ENCODE data around the gene RPAP2.
"Not testable (repeated sequence)": the region's sequence is repeated elsewhere in the genome, so short reads cannot be mapped to it uniquely, and the experiment has no call there.

The RPAP2 gene

DNA sequence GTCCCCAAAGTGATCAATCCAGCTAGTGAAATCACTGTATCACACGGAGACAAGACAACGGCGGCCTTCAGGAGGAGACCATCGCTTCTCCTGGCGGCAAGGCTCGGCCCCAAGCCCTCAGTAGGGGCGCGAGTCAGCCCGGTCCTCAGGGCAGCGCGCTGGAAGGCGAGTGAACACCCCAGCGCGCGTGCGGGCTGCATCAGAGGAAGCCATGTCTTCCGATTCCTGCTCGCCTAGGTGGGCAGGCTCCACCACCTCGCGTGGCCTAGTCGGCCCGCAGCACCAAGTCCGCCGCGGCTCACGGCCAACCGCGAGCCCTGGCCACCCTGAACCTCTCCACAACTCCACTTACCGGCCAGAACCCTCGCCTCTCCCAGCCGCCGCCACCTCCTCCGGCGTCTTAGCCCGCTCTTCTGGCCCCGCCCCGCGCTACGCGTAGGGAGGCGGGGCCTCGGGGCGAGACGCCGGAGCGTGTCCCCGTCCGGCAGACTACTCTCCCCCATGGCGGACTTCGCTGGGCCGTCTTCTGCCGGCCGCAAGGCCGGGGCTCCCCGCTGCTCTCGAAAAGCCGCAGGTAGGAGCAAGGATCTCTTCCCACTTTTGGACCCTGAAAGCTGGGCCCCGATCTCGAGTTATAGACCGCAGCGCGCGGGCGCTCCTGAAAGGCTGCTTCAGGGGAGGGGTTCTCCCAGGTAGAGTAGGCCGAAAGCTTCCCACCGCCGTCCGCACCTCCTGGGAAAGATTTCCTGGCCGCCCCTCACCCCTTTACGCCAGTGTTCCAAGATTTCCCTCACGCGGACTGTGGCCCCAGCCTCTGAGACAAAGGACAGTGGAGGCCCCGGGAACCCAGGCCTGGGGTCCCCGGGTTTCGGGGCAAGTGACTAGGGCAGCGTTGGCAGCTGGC, at the start of gene RPAP2, which contains the start of gene GLMN:
Gene RPAP2, plus strand, starts transcription at position 487 of the 904 bp plus-strand sequence. Its CDS starts 15 bp downstream, at position 502.
Gene GLMN, minus strand, starts transcription at position 415 of the 904 bp plus-strand sequence. CDS start 988 bp downstream, outside the sequence.
- peak; percentile 83 to 88 for DNase-seq

DNA sequence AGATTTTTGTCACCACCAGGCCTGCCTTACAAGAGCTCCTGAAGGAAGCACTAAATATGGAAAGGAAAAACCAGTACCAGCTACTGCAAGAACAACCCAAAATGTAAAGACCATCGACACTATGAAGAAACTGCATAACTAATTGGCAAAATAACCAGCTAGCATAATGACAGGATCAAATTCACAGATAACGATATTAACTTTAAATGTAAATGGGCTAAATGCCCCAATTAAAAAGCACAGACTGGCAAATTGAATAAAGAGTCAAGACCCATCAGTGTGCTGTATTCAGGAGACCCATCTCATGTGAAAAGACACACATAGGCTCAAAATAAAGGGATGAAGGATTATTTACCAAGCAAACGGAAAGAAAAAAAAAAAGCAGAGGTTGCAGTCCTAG, 44.1 kb upstream of the RPAP2 start:
- not testable (repeated sequence) for DNase-seq

DNA sequence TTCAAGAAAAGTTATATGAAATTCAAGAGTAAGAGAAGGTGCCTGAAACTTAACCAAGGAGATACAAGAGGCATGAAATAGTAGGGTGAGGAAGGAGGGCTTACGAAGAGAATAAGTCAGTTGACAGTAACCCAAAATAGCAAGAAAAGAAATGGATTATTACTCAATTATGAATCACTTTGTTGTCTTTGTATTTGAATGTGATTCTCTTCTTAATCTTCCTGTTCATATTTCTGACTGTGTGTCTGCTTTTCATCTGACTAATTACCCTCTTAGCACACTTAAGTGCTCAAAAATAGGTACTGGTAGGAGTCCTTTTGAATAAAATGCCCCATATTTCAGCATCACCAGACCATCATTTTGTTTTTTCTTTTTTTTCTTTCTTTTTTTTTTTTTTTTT, 39.5 kb upstream of the RPAP2 start:
- DNase-seq, result no peak

DNA sequence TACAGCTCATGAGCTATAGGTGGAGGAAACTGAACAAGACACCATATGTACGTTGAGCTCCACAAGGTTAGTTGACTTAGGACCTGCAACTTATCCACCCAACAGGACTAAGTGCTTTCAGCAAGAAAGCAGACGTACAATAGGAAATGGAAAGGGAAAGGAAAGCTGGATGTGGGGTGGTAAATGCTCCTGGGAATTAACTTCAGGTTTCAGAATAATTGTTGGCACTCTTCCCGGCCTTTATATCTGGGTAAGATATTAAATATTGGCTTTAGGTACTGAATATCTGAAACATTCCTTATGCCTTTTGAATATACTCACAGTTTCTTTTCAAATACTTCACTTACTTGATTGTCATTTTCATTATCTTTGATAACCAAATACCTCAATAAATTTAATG, 36.3 kb upstream of the RPAP2 start:
- no peak for DNase-seq

DNA sequence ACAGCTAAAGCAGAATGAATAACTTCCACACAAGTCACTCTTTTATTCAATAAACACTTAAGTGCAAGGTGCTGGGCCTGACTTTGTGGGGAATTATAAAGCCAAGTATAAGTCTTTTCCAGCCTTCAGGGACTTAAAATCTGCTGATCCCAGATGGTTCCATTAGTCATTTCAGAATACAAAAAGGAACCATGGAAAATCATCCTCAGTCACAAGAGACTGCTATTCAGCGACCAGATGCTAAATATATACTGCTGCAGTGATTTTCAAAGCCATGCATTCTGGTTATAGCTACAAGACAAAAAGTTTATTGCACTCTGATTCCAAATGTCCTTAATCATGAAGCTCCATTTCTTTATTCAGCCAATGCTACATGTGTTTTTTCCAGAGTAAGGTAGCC, 25.8 kb upstream of the RPAP2 start:
- no peak for DNase-seq

DNA sequence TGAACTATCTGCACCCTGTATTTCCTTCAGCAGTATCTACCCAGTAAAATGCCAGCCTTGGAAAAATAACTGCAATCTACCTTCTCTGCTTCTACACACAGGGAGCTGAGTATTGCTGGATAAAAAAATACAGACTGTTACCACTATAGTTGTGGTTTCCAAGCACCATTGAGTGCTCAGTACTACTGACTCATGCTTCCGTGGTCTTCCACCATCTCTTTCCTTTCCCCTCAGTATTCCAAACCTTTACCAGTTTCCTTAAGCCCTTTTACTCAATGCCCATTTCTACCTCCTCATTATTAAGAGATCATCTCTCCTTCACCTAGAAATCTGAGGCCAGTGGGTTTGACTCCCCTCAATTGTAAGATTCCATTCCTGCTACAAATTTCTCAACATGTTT, 23.9 kb upstream of the RPAP2 start:
- no peak for DNase-seq

DNA sequence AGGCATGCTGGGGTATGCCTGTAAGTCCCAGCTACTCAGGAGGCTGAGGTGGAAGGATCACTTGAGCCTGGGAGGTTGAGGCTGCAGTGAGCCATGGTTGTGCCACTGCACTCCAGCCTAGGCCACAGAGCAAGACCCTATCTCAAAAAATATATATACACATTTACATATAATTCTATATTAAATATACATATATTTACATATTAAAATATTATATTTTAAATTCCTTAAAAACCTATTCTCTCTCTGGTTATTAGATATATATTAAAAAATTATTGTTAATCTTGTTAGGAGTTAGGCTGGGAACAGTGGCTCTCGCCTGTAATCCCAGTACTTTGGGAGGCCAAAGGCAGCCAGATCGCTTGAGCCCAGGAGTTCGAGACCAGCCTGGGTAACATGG, 22.8 kb upstream of the RPAP2 start:
- no peak for DNase-seq

DNA sequence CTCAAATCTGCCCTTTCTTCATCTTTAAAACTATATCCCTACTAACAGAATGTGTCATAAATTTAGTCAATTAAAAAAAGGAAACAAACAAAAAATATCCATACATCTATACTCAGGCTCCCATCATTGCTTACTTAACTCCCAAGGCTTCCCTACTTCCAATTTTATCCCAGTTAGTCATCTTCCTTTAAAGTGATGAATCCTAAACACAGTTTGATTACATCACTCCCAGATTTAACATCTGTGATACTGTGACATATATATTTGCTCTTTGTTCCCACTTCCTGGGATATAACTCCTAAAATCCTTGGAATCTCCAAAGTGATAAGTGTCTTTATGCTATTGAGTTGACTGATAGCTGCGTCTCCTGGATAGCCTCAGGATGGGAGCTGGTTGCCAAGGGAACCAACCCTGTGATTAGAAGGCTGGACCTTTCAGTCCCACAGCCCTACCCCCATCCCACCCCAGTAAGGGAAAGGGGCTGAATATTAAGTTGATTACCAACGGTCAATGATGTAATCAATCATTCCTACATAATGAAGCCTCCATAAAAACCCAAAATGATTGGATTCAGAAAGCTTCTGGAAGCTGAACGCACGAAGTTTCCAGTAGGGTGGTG, 21.6 kb upstream of the RPAP2 start:
- DNase-seq, result no peak

DNA sequence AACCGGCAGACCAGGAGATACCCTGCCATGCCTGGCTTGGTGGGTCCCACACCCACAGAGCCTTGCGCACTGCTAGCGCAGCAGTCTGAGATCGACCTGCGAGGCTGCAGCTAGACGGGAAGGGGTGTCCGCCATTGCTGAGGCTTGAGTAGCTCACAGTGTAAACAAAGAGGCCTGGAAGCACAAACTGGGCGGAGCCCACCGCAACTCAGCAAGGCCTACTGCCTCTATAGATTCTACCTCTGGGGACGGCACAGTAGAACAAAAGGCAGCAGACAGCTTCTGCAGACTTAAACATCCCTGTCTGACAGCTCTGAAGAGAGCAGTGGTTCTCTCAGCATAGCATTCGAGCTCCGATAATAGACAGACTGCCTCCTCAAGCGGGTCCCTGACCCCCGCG, 19.1 kb upstream of the RPAP2 start:
- not testable (repeated sequence) for DNase-seq

DNA sequence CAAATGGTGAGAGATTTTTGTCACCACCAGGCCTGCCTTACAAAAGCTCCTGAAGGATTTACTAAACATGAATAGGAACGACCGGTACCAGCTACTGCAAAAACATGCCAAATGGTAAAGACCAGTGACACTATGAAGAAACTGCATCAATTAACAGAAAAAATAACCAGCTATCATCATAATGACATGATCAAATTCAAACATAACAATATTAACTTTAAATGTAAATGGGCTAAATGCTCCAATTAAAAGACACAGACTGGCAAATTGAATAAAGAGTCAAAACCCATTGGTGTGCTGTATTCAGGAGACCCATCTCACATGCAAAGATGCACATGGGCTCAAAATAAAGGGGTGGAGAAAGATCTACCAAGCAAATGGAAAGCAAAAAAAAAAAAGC, 17.4 kb upstream of the RPAP2 start:
- DNase-seq, result not testable (repeated sequence)

DNA sequence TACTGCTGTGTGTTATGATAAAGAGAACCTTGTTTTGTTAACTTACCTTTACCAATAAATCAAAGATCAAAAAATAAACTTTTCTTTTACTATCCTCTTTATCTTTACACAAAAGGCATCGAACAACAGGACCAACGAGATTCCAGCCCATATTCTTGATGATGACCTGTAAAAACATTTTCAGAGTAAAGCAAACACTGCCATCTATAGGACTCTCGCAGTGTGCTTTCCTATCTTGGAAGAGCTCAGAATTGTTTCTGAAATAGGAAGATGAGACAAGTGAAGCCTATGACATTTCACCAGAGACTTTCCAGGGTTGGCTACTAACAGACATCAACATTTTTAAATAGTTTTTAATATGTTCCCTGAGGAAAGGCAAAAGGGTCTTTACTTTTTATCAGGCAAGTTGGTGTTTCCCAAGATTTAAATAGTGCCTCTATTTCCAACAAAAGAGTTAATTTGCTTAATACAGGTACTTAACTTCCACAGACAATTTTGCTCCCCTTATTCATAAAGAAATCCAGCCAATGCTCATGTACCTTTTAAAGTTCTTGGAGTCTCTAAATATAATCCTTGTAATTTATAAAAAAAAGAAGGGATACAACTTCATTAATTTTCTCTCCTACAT, 7.4 kb upstream of the RPAP2 start:
- DNase-seq, result peak; percentile 12 to 43

DNA sequence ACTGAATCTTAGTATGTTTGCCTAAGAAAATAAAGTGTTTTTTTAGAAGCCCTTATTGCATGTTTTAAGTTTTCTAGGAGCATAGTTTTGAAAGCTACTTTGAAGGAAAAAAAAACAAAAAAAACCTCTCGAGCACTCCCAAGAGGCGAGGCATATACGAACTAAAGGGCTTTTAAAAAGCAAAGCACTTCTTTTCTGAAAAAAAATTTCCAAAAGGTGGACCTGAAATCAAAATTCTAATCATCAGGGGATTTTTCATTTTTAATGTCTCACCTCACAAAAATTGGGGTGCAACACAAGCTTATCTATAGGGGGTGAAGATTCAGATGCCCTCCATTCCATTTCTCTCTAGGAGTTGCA, 666 bp upstream of the RPAP2 start:
- no peak for DNase-seq

DNA sequence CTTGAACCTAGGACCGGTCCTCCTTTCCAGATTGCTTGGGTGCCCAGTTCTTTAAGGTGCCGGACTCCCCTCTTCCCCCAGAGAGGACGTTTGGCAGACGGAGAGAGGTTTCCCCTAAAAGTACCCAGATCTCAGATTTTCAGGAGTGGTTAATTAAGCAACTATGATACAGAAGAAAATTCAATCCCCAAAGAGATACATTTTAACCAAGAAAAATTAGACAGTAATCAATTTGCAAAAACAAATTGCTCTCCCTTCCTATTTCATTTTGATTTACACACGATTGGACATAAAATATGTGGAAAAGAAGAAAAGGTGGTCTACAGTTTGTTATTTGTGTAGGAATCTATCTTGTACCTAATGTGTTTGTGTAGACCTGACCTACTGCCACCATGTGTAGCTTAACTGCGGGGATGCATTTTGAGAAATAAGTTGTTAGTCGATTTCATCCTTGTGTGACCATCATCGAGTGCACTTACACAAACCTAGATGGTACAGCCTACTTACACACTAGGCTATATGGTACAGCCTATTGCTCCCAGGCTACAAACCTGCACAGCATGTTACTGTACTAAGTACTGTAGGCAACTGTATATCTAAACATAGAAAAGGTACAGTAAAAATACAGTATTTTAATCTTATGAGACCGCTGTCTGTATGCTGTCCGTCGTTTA, 755 bp downstream of the RPAP2 start:
- no peak for DNase-seq

DNA sequence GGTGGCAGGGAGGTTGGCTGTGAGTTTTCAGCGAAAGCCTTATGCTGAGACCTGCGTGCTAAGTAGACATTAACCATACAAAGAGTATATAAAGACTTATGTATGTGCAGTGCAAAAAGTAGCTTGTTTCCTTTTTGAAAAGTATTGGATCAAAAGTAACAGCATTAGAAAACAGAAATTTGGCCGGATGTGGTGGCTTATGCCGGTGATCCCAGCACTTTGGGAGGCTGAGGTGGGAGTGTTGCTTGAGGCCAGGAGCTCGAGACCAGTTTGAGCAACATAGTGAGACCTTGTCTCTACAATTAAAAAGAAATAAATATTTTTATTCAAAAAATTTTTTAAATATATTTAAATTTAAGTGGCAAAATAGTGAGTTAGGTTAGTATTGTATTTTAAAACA, 2.2 kb downstream of the RPAP2 start:
- DNase-seq, result no peak

DNA sequence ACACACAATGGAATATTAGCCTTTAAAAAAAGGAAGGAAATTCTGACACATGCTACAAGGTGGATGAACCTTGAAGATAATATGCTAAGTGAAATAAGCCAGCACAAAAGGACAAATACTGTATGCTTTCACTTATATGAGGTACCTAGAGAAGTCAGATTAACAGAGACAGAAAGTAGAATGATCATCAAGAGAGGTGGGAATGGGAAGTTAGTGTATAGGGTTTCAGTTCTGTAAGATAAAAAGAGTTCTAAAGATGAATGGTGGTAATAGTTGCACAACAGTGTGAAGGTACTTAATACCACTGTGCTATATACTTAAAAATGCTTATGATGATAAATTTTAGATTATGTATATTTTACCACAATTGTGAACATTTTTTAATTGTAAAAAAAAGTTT, 7.2 kb downstream of the RPAP2 start:
- no peak for DNase-seq

DNA sequence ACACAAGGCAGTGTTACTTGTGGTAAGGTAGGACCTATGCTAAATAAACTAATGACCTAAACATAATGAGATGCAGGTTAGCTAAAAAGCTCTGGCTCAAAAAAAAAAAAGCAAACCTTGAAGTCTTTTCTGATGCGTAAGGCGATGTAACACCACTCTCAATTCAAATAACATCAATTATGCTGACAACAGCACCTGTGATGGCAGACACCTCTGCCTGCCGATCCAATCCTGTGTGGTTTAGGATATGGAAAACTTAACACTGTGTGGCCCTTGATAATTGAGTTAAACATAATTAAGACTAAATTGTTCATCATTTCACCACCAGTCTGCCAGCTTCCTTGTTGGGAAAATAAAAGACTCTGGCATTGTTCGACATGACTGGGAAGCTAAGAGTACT, 9.1 kb downstream of the RPAP2 start:
- DNase-seq, result no peak

DNA sequence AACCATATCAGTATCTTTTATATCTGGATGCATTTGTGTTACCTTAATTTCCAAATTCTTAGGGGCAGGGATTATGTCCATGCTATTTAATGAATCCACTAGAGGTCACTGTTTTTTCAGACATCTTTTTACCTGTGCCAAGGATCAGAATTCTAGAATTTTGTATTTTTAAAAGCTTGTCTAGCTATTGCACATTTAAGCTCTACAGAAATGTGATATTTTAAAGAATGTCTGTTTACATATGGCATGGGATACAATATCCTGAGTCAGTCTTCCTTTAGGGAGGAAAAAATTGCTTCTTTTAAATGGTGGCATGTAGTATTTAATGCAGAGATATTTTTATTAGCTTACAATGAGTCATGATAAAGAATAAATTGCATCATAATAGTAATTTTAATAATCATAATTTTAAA, 11.3 kb downstream of the RPAP2 start:
- DNase-seq, result peak; percentile 14 to 20

DNA sequence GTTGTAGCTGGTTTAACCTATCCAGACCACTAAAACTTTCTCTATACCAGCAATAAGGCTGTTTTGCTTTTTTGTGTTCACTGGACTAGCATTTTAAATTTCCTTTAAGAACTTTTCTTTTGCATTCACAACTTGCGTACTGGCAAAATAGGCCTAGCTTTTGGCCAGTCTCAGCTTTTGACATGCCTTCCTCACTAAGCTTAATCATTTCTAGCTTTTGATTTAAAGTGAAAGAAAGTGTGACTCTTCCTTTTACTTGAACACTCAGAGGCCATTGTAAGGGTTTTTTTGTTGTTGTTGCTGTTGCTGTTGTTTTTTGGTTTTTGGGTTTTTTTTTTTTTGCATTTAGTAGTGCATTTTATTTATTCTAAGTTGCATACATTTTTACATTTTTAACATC, 15.2 kb downstream of the RPAP2 start:
- DNase-seq, result no peak

DNA sequence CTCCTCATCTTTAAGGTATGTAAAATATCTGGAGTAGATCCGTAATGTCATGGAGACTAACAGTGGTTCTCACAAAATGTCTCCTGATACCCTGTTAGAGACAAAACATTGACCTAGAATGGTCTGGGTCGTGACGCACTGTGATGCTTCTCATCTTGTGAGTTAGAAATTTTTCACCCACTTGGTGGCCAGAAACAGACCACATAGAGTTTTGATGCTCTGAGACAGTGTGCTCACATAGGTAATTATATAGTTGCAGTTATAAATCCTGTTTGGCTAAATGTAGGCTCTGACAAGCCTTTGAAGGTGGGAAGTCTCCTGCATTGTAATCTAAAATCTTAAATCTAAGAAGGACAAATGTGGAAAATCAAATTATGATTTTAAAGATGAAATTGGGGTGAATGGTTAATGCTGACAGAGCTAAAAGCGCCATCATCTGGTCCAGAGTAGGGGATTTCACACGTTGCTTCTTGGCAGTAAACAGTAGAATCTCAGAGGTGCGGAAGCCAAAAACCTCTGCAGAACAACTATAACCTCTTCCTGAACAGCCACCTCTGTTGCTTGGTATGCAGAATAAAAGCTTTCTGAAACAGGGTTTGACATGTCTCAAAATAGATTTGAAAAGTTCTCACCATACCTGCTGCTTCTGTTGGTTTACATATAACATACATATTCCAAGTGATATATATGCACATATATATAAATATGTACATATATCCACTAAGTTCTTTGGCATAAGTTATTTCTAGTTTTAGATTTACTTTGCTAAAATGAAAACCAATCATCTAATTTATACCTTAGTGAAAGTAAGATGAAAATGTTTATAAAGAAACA, 17.1 kb downstream of the RPAP2 start:
- no peak for DNase-seq

DNA sequence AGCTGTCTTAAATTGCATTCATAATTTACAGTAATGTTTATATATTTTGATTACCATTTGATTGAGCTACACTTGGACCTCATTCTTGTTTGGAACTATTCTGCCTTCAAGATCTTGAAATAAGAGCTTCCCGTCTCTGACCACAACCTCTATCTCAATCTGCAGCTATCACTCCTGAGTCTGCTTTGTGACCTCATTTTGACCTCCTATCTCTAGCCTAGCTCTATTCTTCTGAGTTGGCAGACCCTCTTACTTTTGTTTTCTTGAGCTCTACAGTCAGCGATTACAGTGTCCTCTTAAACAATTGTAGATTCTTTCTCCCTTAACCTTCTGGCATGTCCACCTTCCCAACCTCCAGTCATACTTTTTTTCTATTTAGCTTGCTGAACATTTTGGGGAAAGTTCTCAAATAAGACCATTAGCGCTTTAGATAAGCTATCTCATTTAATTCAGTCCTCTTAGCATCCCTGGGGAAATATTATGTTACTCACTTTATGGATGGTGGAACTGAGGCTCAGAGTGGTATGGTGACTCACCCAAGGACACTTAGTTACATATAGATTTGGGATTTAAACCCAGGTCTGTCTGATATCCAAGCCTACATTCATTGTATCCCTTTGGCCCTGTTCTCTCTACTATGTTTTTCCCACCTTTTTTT, 19.1 kb downstream of the RPAP2 start:
- no peak for DNase-seq

Data from SHP77 (cell line).